ENCODE measurements around the gene WDFY4.

DNA sequence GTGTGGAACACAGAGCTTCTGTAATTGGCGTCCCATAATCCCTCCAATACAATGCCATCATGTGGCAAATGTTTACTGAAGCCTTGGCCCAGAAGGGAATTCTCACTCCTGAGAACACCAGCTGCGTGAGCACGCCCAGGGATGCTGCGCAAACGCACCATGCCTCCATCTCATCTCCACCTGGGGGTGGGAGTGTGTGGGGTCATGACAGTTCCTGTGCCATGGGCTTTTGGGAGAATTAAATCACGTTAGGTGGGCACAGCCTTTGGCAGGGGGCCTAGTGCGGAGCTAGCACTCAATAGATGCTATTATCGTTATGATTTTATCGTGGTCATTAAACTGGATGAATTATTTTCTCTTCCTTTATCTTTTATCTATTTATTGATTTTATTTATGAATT lies 15.8 kb downstream of the WDFY4 start:
- TF ChIP-seq, protein P1, sequence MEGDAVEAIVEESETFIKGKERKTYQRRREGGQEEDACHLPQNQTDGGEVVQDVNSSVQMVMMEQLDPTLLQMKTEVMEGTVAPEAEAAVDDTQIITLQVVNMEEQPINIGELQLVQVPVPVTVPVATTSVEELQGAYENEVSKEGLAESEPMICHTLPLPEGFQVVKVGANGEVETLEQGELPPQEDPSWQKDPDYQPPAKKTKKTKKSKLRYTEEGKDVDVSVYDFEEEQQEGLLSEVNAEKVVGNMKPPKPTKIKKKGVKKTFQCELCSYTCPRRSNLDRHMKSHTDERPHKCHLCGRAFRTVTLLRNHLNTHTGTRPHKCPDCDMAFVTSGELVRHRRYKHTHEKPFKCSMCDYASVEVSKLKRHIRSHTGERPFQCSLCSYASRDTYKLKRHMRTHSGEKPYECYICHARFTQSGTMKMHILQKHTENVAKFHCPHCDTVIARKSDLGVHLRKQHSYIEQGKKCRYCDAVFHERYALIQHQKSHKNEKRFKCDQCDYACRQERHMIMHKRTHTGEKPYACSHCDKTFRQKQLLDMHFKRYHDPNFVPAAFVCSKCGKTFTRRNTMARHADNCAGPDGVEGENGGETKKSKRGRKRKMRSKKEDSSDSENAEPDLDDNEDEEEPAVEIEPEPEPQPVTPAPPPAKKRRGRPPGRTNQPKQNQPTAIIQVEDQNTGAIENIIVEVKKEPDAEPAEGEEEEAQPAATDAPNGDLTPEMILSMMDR (conservative IDR thresholded peaks at IDR 0.05 in 1 of 2, IDR thresholded peaks at IDR 0.05 in 1 of 2; ENCODE audit: low read depth in 1 of 2, low read length in 2 of 2), result no peak
- no peak for TF ChIP-seq EZH2 (IDR thresholded peaks at IDR 0.05; ENCODE audit: low read length, missing control alignments)
